Raji (cell line): ENCODE results near the gene CYLD.

Source experiments
- POLR2A ChIP-seq: IDR thresholded peaks from 2 replicates; pipeline ENCODE4 v1.6.1; 2011; ENCODE audit warnings: low read depth, low read length, control low read depth; ENCODE audit not compliant: insufficient read depth

The CYLD gene

DNA sequence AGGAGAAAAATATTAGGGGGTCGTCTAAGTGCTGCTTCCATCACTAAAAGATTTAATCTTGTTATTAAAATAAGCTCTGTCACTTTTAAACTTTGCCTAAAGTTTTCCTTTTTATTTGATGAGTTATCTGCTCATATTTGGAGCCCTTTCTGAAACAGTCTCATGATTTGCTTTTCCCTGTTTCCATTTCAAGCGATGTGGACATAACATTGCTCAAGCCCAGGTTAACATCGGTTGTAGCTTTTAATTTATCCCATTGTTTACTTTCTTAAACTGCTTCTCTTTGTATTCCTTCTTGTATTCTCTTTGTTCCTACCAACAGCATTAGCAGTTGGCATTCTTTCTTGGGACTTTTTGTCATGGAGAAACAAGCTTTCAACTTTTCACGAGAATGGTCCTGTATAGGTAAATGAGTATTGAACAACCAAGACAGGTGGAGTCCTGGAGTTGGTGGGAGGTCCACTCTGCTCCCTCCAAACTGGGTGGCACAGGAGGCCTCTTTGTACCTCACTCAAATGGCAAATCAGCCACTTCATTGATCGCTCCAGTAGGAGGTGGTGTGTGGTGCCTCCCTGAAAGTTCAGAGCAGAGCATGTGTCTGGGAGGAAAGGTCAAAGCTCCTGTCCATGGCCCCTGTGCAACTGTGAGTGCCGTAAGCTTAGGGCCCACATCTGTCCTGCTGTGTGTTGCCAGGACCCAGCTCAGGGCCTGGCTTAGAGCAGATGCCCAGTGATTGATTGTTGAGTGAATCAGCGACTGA, 107.0 kb downstream of the CYLD start:
- TF ChIP-seq POLR2A = no peak
